Right renal pelvis (tissue), 4 donors: Measurements from ENCODE around the gene PAX2. TPM values are rescaled to one million over a fixed set of nuclear protein-coding genes. Genes with fewer than 3 reads are reported as not detected.

Source experiments
- DNase-seq, 4 donors: peaks; one replicate each; pipeline ENCODE4 v3.0.0-alpha.2; 2013; ENCODE audit warnings: low read depth in 4 of 4, low spot score in 3 of 4, missing footprints in 1 of 4
- polyA plus RNA-seq, 4 donors: library from polyadenylated mRNA; unstranded; fragments of 120-200 nt; gene quantifications; one replicate each; pipeline ENCODE4 v1.2.1, GENCODE V29; 2013; ENCODE audit not compliant: insufficient read length in 4 of 4

PAX2 gene
- polyA plus RNA-seq, 4 donors = 151 to 184 (median 157) TPM

GRCh38 chr10:100811261-100811660 lies 65.9 kb downstream of the PAX2 start:
- no peak for DNase-seq

GRCh38 chr10:100811752-100812750 lies 66.7 kb downstream of the PAX2 start:
- DNase-seq = no peak

- DNase-seq = no peak
Measured at GRCh38 chr10:100812978-100813377, 67.6 kb downstream of the PAX2 start.

GRCh38 chr10:100814751-100815474 lies 69.5 kb downstream of the PAX2 start:
- DNase-seq = no peak

GRCh38 chr10:100816671-100817070 lies 71.3 kb downstream of the PAX2 start:
- no peak for DNase-seq

- DNase-seq = no peak
Measured at GRCh38 chr10:100817268-100817839, 72.0 kb downstream of the PAX2 start.

GRCh38 chr10:100819424-100819823 lies 74.0 kb downstream of the PAX2 start:
- no peak for DNase-seq

- no peak for DNase-seq
Measured at GRCh38 chr10:100823194-100823593, 77.8 kb downstream of the PAX2 start.

GRCh38 chr10:100824886-100825285 lies 79.5 kb downstream of the PAX2 start:
- no peak for DNase-seq

GRCh38 chr10:100825325-100825875 lies 80.0 kb downstream of the PAX2 start:
- DNase-seq = no peak

- peak in 3 of 4 donors; percentile 31 to 74 (median 70) for DNase-seq
Measured at GRCh38 chr10:100826031-100826651, 80.8 kb downstream of the PAX2 start.

GRCh38 chr10:100826661-100826982 lies 81.2 kb downstream of the PAX2 start:
- DNase-seq = no peak

GRCh38 chr10:100826983-100827818 lies 81.8 kb downstream of the PAX2 start:
- DNase-seq = peak in 1 of 4 donors; percentile 38

GRCh38 chr10:100827819-100828737 lies 82.7 kb downstream of the PAX2 start:
- DNase-seq = peak in 1 of 4 donors; percentile 23

- no peak for DNase-seq
Measured at GRCh38 chr10:100828738-100829096, 83.3 kb downstream of the PAX2 start.

- DNase-seq = peak in 1 of 4 donors; percentile 18
Measured at GRCh38 chr10:100829097-100829870, 83.9 kb downstream of the PAX2 start.

GRCh38 chr10:100829933-100830727 lies 84.7 kb downstream of the PAX2 start:
- DNase-seq = no peak
